Activated B cell treated with CpG ODN at 0.5 μM for 24 hours (primary cell): ENCODE measurements around the gene SVOP. TPM values are rescaled to one million over a fixed set of nuclear protein-coding genes. Genes with fewer than 3 reads are reported as not detected.

Experiments used
- ATAC-seq: fragments of 200-7000 bp; cut with Tn5 transposase; one replicate; pipeline ENCODE4 v1.10.0; 2021; ENCODE audit warnings: low read depth, mild to moderate bottlenecking, moderate library complexity
- CTCF ChIA-PET: fragments of 350-600 bp; sonication (Branson Sonifier 250); formaldehyde crosslinking; loops from one replicate; lab custom pipeline; 2021; ENCODE audit warnings: antibody characterized with exemption; lab: Charles Lee
- POLR2A ChIA-PET: fragments of 350-600 bp; sonication (Branson Sonifier 250); formaldehyde crosslinking; loops from one replicate; lab custom pipeline; 2021; ENCODE audit warnings: antibody characterized with exemption; lab: Charles Lee
- DNase-seq: peaks from one replicate; pipeline ENCODE4 v3.0.0; 2022
- H3K27ac Mint-ChIP-seq: one replicate; pipeline ENCODE4 v1.8.0; 2020; ENCODE audit warnings: mixed read lengths
- H3K27me3 Mint-ChIP-seq: one replicate; pipeline ENCODE4 v1.8.0; 2021; ENCODE audit warnings: mixed read lengths
- H3K36me3 Mint-ChIP-seq: one replicate; pipeline ENCODE4 v1.8.0; 2021; ENCODE audit warnings: low read depth, mixed read lengths
- H3K4me1 Mint-ChIP-seq: one replicate; pipeline ENCODE4 v1.8.0; 2021; ENCODE audit warnings: mixed read lengths
- H3K4me3 Mint-ChIP-seq: one replicate; pipeline ENCODE4 v1.8.0; 2020; ENCODE audit warnings: mild to moderate bottlenecking, mixed read lengths
- H3K9me3 Mint-ChIP-seq: one replicate; pipeline ENCODE4 v1.8.0; 2020; ENCODE audit warnings: mixed read lengths
- intact Hi-C: fragments of 100-400 bp; cut with micrococcal nuclease; formaldehyde crosslinking; loops from one replicate; pipeline ENCODE4 v1.15.1; 2024
- total RNA-seq: library from RNA; stranded (reverse); gene quantifications from 2 replicates; pipeline ENCODE4 v1.2.3, GENCODE V29; 2022
- TF ChIP-seq, protein P1 (sequence below): fragments of 200-600 bp; IDR thresholded peaks from one replicate; pipeline ENCODE4 v1.8.0; 2022; ENCODE audit warnings: antibody characterized with exemption, mild to moderate bottlenecking

The SVOP gene
- total RNA-seq, 1 donor from 2014 or later = not detected

- Mint-ChIP-seq H3K36me3 (no peaks in the 10 kb centered on the region), H3K27ac (no peak overlapping the region), H3K4me3 (no peak overlapping the region), H3K27me3 (peaks cover 3% of the 10 kb centered on the region), H3K9me3 (no peaks in the 10 kb centered on the region), H3K4me1 (peaks cover 6% of the 10 kb centered on the region)
- TF ChIP-seq, protein P1, sequence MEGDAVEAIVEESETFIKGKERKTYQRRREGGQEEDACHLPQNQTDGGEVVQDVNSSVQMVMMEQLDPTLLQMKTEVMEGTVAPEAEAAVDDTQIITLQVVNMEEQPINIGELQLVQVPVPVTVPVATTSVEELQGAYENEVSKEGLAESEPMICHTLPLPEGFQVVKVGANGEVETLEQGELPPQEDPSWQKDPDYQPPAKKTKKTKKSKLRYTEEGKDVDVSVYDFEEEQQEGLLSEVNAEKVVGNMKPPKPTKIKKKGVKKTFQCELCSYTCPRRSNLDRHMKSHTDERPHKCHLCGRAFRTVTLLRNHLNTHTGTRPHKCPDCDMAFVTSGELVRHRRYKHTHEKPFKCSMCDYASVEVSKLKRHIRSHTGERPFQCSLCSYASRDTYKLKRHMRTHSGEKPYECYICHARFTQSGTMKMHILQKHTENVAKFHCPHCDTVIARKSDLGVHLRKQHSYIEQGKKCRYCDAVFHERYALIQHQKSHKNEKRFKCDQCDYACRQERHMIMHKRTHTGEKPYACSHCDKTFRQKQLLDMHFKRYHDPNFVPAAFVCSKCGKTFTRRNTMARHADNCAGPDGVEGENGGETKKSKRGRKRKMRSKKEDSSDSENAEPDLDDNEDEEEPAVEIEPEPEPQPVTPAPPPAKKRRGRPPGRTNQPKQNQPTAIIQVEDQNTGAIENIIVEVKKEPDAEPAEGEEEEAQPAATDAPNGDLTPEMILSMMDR = no peak
- no peak for ATAC-seq
- DNase-seq = no peak
- CTCF ChIA-PET = no interaction called here
- POLR2A ChIA-PET = no interaction called here
- intact Hi-C loops = no loop called here
Measured at GRCh38 chr12:108912361-108912760, 108.5 kb downstream of the SVOP start.

GRCh38 chr12:108911915-108912314 is 109.0 kb downstream of the SVOP start:
- Mint-ChIP-seq H3K36me3 (no peaks in the 10 kb centered on the region), H3K4me1 (peaks cover 10% of the 10 kb centered on the region), H3K27me3 (peaks cover 3% of the 10 kb centered on the region), H3K4me3 (no peak overlapping the region), H3K9me3 (no peaks in the 10 kb centered on the region), H3K27ac (no peak overlapping the region)
- intact Hi-C loops = no loop called here
- TF ChIP-seq, protein P1 = no peak
- ChIA-PET POLR2A (no interaction called here), CTCF (no interaction called here)
- no peak for ATAC-seq
- no peak for DNase-seq

DNA sequence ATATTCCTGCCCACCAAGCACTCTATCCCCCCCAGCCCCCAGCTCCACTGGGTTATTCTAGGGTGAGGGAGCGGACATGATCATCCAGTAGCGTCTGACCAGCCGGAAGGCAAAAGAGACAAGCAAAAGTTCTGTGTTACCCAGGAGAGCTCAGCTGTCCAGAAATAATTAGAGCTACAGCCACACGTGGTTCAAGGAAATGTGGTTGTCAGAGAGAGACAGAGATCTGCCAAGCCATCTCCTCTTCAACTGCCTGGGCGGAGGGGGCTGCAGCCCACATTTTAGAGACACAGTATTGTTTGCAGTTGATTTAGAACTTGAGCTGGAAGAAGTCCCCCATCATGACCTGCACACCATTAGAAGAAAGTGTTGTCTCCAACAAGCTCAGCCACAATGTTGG is 110.5 kb downstream of the SVOP start:
- no peaks in the 10 kb centered on the region for H3K36me3 Mint-ChIP-seq
- CTCF ChIA-PET = no interaction called here
- TF ChIP-seq, protein P1 = no peak
- POLR2A ChIA-PET = no interaction called here
- H3K27me3 Mint-ChIP-seq = peaks cover 3% of the 10 kb centered on the region
- no peak overlapping the region for H3K4me3 Mint-ChIP-seq
- H3K27ac Mint-ChIP-seq = no peak overlapping the region
- peaks cover 23% of the 10 kb centered on the region for H3K4me1 Mint-ChIP-seq
- no peak for ATAC-seq
- no peak for DNase-seq
- intact Hi-C loops = no loop called here
- H3K9me3 Mint-ChIP-seq = no peaks in the 10 kb centered on the region

DNA sequence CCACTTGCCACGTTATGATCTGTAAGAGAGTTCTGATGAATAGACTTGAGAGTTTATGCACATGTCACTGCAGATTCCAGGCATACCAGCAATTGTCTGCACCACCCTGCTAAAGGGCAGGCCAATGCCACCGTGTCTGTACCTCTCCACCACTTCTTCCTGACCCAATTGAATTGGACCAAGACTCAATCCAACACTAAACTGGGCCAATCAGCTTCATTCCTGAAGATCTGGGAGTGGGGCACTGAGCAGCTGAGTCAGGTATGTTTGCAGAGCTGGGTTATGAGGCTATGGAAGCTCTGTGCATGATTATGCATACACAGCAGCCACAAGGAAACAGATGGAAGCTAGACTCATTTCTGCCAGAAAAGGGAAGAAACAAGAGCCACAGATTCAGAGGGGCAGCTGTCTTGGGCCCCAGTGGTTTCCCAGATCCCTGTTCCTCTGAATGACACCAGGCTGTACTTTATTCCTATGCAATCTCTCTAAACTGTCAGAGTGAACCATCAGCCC is 113.0 kb downstream of the SVOP start:
- ChIA-PET POLR2A (no interaction called here), CTCF (interaction anchor here (1.1 kb wide), 1 partner anchor 43 kb away, joined by 3 read pairs; no protein-coding TSS in a partner anchor)
- DNase-seq = no peak
- Mint-ChIP-seq H3K27me3 (peaks cover 3% of the 10 kb centered on the region), H3K4me3 (no peak overlapping the region), H3K27ac (no peak overlapping the region), H3K9me3 (no peaks in the 10 kb centered on the region), H3K36me3 (no peaks in the 10 kb centered on the region), H3K4me1 (peaks cover 42% of the 10 kb centered on the region)
- no peak for ATAC-seq
- TF ChIP-seq, protein P1 = no peak
- intact Hi-C loops = no loop called here

DNA sequence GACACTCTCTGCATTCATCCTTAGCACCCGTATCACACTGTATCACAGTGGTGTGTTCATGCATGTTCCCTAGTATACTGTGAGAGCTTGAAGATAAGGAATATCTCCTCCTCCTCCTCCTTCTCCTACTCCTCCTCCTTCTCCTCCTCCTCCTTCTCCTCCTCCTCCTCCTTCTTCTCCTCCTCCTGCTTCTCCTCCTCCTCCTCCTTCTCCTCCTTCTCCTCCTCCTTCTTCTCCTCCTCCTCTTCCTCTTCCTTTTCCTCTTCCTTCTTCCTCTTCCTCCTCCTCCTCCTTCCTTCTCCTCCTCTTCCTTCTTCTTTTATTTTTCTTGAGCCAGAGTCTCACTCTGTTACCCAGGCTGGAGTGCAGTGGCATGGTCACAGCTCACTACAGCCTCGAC is 113.9 kb downstream of the SVOP start:
- Mint-ChIP-seq H3K36me3 (no peaks in the 10 kb centered on the region), H3K4me1 (peaks cover 42% of the 10 kb centered on the region), H3K4me3 (no peak overlapping the region), H3K27ac (no peak overlapping the region), H3K27me3 (no peaks in the 10 kb centered on the region), H3K9me3 (no peaks in the 10 kb centered on the region)
- POLR2A ChIA-PET = no interaction called here
- TF ChIP-seq, protein P1 = no peak
- no peak for DNase-seq
- intact Hi-C loops = no loop called here
- no peak for ATAC-seq
- CTCF ChIA-PET = no interaction called here
